Lower lobe of right lung (tissue), 2 donors: ENCODE data around the gene CORO2B. TPM values are rescaled to one million over a fixed set of nuclear protein-coding genes. Genes with fewer than 3 reads are reported as not detected.
"Not testable (repeated sequence)": the region's sequence is repeated elsewhere in the genome, so short reads cannot be mapped to it uniquely, and the experiment has no call there.

Experiments
- ATAC-seq, 2 donors: fragments of 200-7000 bp; cut with Tn5 transposase; one replicate each; pipeline ENCODE4 v1.9.1; 2020 to 2022; ENCODE audit warnings: mild to moderate bottlenecking in 2 of 2, moderate library complexity in 2 of 2
- DNase-seq: peaks from one replicate; pipeline ENCODE4 v3.0.0-alpha.2; 2020
- H3K27ac ChIP-seq: fragments of 200-600 bp; one replicate; pipeline ENCODE4 v1.8.0; 2022
- H3K27me3 ChIP-seq: fragments of 200-600 bp; one replicate; pipeline ENCODE4 v1.8.0; 2022; ENCODE audit warnings: low read depth
- H3K36me3 ChIP-seq: fragments of 200-600 bp; one replicate; pipeline ENCODE4 v1.8.0; 2022; ENCODE audit warnings: mild to moderate bottlenecking
- H3K4me1 ChIP-seq: fragments of 200-600 bp; one replicate; pipeline ENCODE4 v1.8.0; 2022
- H3K4me3 ChIP-seq: fragments of 200-600 bp; one replicate; pipeline ENCODE4 v1.8.0; 2022; ENCODE audit warnings: mild to moderate bottlenecking
- H3K9me3 ChIP-seq: fragments of 200-600 bp; one replicate; pipeline ENCODE4 v1.8.0; 2022
- CTCF ChIP-seq: fragments of 200-600 bp; IDR thresholded peaks from one replicate; pipeline ENCODE4 v1.8.0; 2022; ENCODE audit warnings: antibody characterized with exemption, mild to moderate bottlenecking
- intact Hi-C: fragments of 100-400 bp; cut with DNase I; formaldehyde crosslinking; loops from one replicate; pipeline ENCODE4 v1.11.0; 2022
- total RNA-seq: library from RNA; stranded (reverse); fragmentation: NEBNext Ultra II Directional; extraction: Animal tissue kit (Norgen Biotek cat#: 25700); gene quantifications from one replicate; pipeline ENCODE4 v1.2.1, GENCODE V29; 2021
- donor health status: DM: no; HTN: yes; CAD: no; lungs with severe emphysema.

The CORO2B gene
- total RNA-seq, 1 donor from 2014 or later = 6.8 TPM

DNA sequence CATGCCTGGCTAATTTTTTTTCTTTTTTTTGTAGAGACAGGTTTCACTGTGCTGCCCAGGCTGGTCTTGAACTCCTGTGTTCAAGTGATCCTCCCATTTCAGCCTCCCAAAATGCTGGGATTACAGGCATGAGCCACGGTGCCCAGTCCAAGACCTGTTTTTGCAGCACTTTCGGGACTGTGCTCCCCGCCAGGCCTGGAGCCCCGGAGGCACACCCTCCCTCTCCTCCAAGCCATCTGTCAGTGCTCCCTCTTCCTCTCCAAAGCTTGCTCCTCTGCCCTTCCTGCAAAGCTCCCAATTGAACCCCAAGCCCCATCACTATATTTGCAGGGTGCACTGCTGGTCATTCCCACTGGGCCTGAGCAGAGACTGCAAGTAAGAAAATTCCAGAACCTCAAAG, 98.1 kb downstream of the CORO2B start:
- intact Hi-C loops = no loop called here
- H3K9me3 ChIP-seq = no peaks in the 10 kb centered on the region
- H3K4me3 ChIP-seq = no peak overlapping the region
- ATAC-seq (no peak), DNase-seq (no peak)
- no peaks in the 10 kb centered on the region for H3K36me3 ChIP-seq
- H3K27me3 ChIP-seq = no peaks in the 10 kb centered on the region
- H3K4me1 ChIP-seq = peaks cover 18% of the 10 kb centered on the region
- TF ChIP-seq CTCF = no peak
- H3K27ac ChIP-seq = no peak overlapping the region

- Histone ChIP-seq H3K4me3 (no peak overlapping the region), H3K4me1 (peaks cover 18% of the 10 kb centered on the region), H3K36me3 (no peaks in the 10 kb centered on the region), H3K27me3 (no peaks in the 10 kb centered on the region), H3K27ac (no peak overlapping the region), H3K9me3 (no peaks in the 10 kb centered on the region)
- no peak for DNase-seq
- no peak for TF ChIP-seq CTCF
- intact Hi-C loops = no loop called here
- ATAC-seq = no peak
These were observed 99.2 kb downstream of the CORO2B start for GRCh38 chr15:68677996-68678395.

DNA sequence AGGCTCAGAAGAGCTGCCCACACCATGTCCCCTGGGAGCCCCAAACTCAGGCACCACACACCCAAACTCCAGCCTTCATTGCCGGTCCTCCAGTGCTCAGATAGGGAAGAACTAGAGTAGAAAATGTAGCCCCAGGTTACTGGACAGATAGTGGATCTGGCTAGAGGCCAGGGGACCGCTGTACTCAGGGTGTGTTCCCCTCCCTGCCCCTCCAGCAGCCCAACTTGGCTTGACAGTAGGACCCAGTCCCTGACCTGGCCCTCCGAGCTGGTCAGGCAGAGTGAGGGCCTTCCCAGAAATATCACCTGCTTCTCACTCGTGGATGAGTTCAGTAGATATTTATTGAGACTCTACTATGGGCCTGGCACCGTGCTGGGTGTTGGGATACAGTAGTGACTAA, 100.0 kb downstream of the CORO2B start:
- ATAC-seq (no peak), DNase-seq (no peak)
- no peak overlapping the region for H3K4me3 ChIP-seq
- intact Hi-C loops = no loop called here
- H3K36me3 ChIP-seq = no peaks in the 10 kb centered on the region
- no peaks in the 10 kb centered on the region for H3K9me3 ChIP-seq
- TF ChIP-seq CTCF = no peak
- H3K27me3 ChIP-seq = no peaks in the 10 kb centered on the region
- H3K4me1 ChIP-seq = peaks cover 15% of the 10 kb centered on the region
- no peak overlapping the region for H3K27ac ChIP-seq

GRCh38 chr15:68679161-68679560, 100.4 kb downstream of the CORO2B start:
- Histone ChIP-seq H3K4me3 (no peak overlapping the region), H3K27ac (no peak overlapping the region), H3K4me1 (peaks cover 12% of the 10 kb centered on the region), H3K36me3 (no peaks in the 10 kb centered on the region), H3K27me3 (no peaks in the 10 kb centered on the region), H3K9me3 (no peaks in the 10 kb centered on the region)
- no peak for ATAC-seq
- intact Hi-C loops = no loop called here
- no peak for DNase-seq
- TF ChIP-seq CTCF = no peak

DNA sequence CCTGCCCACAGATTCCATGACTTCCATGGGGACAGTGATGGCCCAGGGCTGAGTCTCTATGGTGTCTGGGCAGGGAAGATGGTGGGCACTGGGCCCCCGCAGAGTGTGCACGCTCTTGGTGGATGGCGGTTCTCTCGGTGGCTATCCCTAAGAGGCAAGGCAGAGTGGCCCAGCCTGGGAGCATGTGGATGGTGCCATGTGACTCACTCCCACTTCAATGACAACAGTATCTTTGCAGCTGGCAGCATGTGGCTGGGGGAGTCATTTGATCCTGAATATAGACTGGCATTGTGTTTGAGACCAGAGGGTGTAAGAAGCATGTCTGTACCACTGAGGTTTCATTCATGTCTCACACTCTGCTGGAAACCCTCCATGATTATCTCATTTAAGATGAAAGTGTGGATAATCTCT, 101.2 kb downstream of the CORO2B start:
- intact Hi-C loops = no loop called here
- no peak for DNase-seq
- no peak for TF ChIP-seq CTCF
- H3K27me3 ChIP-seq = no peaks in the 10 kb centered on the region
- ATAC-seq = no peak
- no peak overlapping the region for H3K4me3 ChIP-seq
- H3K9me3 ChIP-seq = no peaks in the 10 kb centered on the region
- no peaks in the 10 kb centered on the region for H3K36me3 ChIP-seq
- H3K27ac ChIP-seq = no peak overlapping the region
- H3K4me1 ChIP-seq = peaks cover 4% of the 10 kb centered on the region

GRCh38 chr15:68680756-68681155, 102.0 kb downstream of the CORO2B start:
- ATAC-seq, H3K27ac ChIP-seq, H3K27me3 ChIP-seq, H3K36me3 ChIP-seq, intact Hi-C loops, DNase-seq, H3K4me3 ChIP-seq, H3K9me3 ChIP-seq, H3K4me1 ChIP-seq: not testable (repeated sequence)
